K562 (cell line): Measurements from ENCODE around the gene PCDHB13. TPM values are rescaled to one million over a fixed set of nuclear protein-coding genes. Genes with fewer than 3 reads are reported as not detected.

ENCODE experiments used
- CCNT2 ChIP-seq: IDR thresholded peaks from 2 replicates; pipeline ENCODE4 v1.6.1; 2011; ENCODE audit warnings: borderline replicate concordance, low read depth, mild to moderate bottlenecking, moderate library complexity, mixed read lengths, low read length; ENCODE audit not compliant: insufficient read length; ENCODE audit errors: extremely low read depth
- CREB3 ChIP-seq: fragments of 450-650 bp; conservative IDR thresholded peaks from 2 replicates; pipeline ENCODE4 v1.6.1; 2016; ENCODE audit warnings: missing genetic modification characterization, low read depth, mild to moderate bottlenecking, missing compliant biosample characterization, moderate library complexity
- MCM7 ChIP-seq, 2 experiments: fragments of 450-650 bp; IDR thresholded peaks; 2 replicates each; pipeline ENCODE4 v1.6.1; 2016 to 2018
- ZBTB49 ChIP-seq: sonication (generic); formaldehyde crosslinking; IDR thresholded peaks from 2 replicates; pipeline ENCODE4 v1.8.0; 2022; ENCODE audit warnings: missing genetic modification reagents, mild to moderate bottlenecking, borderline replicate concordance
- ZNF318 ChIP-seq, 2 experiments: fragments of 450-650 bp; IDR thresholded peaks; 2 replicates each; pipeline ENCODE4 v1.6.1; 2016; ENCODE audit warnings: mild to moderate bottlenecking in 2 of 2, borderline replicate concordance in 1 of 2, low read depth in 1 of 2, moderate library complexity in 1 of 2
- ZNF785 ChIP-seq: fragments of 250-450 bp; sonication (Bioruptor Pico); IDR thresholded peaks from 2 replicates; pipeline ENCODE4 v1.4.0; 2020; ENCODE audit warnings: mild to moderate bottlenecking
- polyA plus RNA-seq, 8 experiments: library from polyadenylated mRNA; depleted of rRNA in 4 of 8; stranded (reverse) in 5 of 8; unstranded in 3 of 8; fragments of >200 nt; fragmentation: Nextera tagmentation in 2 of 8; fragmentation: Illumina TruSeq in 1 of 8; extraction: Ambion mirVana in 2 of 8; extraction: Trizol in 1 of 8; gene quantifications; 2 replicates each; pipeline versions ENCODE4 v1.2.1 to v1.2.3, GENCODE V29; 2011 to 2014; ENCODE audit warnings: inconsistent platforms in 1 of 8, missing spikeins in 1 of 8
- total RNA-seq, 7 experiments: library from RNA; depleted of rRNA in 6 of 7; stranded (reverse); fragments of >200 nt in 6 of 7; fragmentation: Illumina TruSeq in 2 of 7; extraction: Trizol in 2 of 7; gene quantifications; 2 replicates each; pipeline versions ENCODE4 v1.2.1 to v1.2.3, GENCODE V29; 2011 to 2021; ENCODE audit warnings: low replicate concordance in 1 of 7

PCDHB13 gene
- total and polyA plus RNA-seq, 9 of the 15 experiments (the other 6 are each of a cell fraction or from before 2014, with no cell fraction given), result 0.01 TPM; not detected in 8

- TF ChIP-seq ZNF318 (IDR thresholded peaks at IDR 0.05; ENCODE audit: borderline replicate concordance in 1 of 2, low read depth in 1 of 2) (no peak), CCNT2 (no peak), ZBTB49 (CRISPR knock-in tag) (no peak), CREB3 (tag) (no peak), ZNF785 (CRISPR knock-in tag) (no peak), MCM7 (IDR thresholded peaks at IDR 0.05) (no peak)
Measured at GRCh38 chr5:141250576-141250975, 36.9 kb downstream of the PCDHB13 start (continued).
